GM10266 (cell line): ENCODE results near the gene PRSS27.

Source experiments
- DNase-seq: peaks from one replicate; pipeline ENCODE4 v3.0.0; 2012; ENCODE audit errors: extremely low spot score
- CTCF ChIP-seq: IDR thresholded peaks from 2 replicates; pipeline ENCODE4 v1.5.1; 2012; ENCODE audit warnings: mild to moderate bottlenecking, low read depth; ENCODE audit not compliant: control insufficient read depth, insufficient read depth; ENCODE audit errors: missing control alignments

PRSS27 gene

GRCh38 chr16:2765462-2766404 is 45.7 kb upstream of the PRSS27 start:
- DNase-seq: no peak
- no peak for TF ChIP-seq CTCF

- DNase-seq: no peak
- TF ChIP-seq CTCF: no peak
Observed at GRCh38 chr16:2764718-2765117, 44.7 kb upstream of the PRSS27 start.

GRCh38 chr16:2763173-2763572 is 43.1 kb upstream of the PRSS27 start:
- DNase-seq: no peak
- no peak for TF ChIP-seq CTCF

GRCh38 chr16:2762711-2763110 is 42.7 kb upstream of the PRSS27 start:
- DNase-seq: no peak
- TF ChIP-seq CTCF: no peak

- no peak for TF ChIP-seq CTCF
- no peak for DNase-seq
Observed at GRCh38 chr16:2761886-2762583, 42.0 kb upstream of the PRSS27 start.

GRCh38 chr16:2761472-2761871 is 41.4 kb upstream of the PRSS27 start:
- no peak for DNase-seq
- no peak for TF ChIP-seq CTCF

GRCh38 chr16:2757344-2757743 is 37.3 kb upstream of the PRSS27 start:
- no peak for DNase-seq
- TF ChIP-seq CTCF: no peak
